AG09319 (cell line): ENCODE results near the gene PRKG1.
"Not testable (repeated sequence)": the region's sequence is repeated elsewhere in the genome, so short reads cannot be mapped to it uniquely, and the experiment has no call there.

ENCODE experiments used
- DNase-seq: peaks from one replicate; pipeline ENCODE4 v3.0.0-alpha.2; 2010; ENCODE audit warnings: low read depth; ENCODE audit errors: extremely low read depth
- TF ChIP-seq, protein P1 (sequence below): IDR thresholded peaks from 2 replicates; pipeline ENCODE4 v1.5.1; 2011; ENCODE audit warnings: low read depth, mild to moderate bottlenecking, inconsistent platforms, low read length, moderate library complexity

The PRKG1 gene

DNA sequence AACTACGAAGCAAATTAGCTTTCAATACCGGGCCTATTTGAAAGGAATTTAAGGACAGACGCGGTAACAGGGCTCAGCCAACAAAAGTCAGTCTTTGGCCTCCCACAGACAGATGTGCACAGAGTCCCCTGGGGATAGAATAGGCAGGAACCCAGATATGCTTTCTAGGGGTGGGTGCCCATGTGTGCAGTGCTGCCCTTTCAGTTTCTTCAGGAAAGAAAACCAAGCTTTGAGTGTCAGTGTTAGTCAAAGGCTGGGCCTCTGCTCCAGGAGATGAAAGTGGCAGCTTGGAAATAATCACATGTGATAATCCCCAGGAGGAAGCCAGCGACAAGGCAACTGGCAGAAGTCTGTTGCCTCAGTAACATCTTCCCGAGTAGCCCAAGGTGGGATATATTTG, 668.9 kb downstream of the PRKG1 start:
- TF ChIP-seq, protein P1, sequence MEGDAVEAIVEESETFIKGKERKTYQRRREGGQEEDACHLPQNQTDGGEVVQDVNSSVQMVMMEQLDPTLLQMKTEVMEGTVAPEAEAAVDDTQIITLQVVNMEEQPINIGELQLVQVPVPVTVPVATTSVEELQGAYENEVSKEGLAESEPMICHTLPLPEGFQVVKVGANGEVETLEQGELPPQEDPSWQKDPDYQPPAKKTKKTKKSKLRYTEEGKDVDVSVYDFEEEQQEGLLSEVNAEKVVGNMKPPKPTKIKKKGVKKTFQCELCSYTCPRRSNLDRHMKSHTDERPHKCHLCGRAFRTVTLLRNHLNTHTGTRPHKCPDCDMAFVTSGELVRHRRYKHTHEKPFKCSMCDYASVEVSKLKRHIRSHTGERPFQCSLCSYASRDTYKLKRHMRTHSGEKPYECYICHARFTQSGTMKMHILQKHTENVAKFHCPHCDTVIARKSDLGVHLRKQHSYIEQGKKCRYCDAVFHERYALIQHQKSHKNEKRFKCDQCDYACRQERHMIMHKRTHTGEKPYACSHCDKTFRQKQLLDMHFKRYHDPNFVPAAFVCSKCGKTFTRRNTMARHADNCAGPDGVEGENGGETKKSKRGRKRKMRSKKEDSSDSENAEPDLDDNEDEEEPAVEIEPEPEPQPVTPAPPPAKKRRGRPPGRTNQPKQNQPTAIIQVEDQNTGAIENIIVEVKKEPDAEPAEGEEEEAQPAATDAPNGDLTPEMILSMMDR, result no peak
- DNase-seq, result no peak

GRCh38 chr10:51744235-51745000, 670.1 kb downstream of the PRKG1 start:
- TF ChIP-seq, protein P1, result no peak
- no peak for DNase-seq

DNA sequence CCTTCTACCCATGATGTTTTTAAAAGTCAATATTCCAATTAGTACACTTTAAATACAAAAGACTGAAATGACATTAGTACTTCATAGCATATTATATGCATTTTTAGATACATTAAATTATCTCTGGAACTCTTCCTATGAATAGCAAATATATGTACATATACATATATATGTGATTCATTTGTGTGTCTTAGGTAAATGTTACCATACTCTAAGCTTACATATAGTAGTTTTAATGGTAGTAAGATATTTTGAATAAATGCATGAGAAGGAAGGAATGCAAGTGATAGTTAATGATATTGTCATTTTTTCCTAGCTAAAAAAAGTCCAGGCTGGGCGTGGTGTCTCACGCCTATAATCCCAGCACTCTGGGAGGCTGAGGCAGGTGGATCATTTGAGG, 671.1 kb downstream of the PRKG1 start:
- TF ChIP-seq, protein P1, result no peak

DNA sequence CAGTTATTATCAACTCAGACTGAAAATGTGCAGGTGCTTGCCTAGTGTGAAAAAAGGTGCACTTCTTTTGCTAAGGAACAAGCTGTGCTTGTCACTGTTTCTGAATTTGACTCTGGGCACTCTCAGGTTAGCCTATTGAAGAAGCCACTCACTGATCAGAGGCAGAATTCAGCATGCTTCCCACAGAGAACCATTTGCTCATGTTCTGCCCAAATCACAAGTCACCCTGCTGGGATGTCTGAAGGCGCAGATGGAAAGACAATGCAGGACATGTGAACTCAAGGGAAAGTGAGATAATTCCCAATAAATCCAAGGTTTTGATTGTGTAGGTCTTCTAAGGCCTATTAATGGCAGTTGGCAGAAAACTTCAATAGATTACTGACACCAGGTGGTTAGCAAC, 672.9 kb downstream of the PRKG1 start:
- TF ChIP-seq, protein P1, result no peak
- DNase-seq, result no peak

More for the DNA sequence above, 671.1 kb downstream of the PRKG1 start:
- DNase-seq, result no peak

DNA sequence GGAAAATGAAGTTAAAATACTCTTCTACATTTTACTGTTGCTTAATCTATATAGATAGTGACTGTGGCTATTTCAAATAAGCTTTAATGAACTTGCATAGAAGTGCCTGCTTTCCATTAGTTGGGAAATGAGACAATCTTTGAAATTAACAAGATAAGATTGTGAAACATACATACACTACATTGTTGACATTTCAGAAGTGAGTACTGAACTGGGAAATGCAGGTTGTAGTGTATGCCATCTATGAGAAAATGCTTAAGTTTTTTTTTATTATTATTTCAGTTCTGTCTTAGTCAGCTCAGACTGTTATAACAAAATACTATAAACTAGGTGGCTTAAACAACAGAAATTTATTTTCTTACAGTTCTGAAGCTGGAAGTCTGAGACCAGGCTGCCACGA, 674.7 kb downstream of the PRKG1 start:
- no peak for DNase-seq
- TF ChIP-seq, protein P1, result no peak

DNA sequence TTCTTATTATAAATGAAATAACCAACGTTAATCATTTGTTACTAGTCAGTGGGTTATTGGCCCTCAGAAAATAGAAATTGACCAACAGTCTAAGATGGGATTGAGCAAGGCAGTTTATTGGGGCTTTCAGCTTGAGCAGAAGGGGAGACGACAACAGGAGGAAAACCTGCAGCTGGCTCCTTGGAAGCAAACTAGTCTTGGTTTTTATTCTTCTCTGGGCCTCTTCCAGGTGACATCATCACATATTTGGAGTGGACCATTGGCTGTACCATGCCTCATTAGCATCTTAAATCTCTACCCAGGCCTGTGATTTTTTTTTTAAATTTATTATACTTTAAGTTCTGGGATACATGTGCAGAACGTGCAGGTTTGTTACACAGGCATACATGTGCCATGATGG, 684.1 kb downstream of the PRKG1 start:
- TF ChIP-seq, protein P1, result no peak
- no peak for DNase-seq

- DNase-seq, result not testable (repeated sequence)
Observed at GRCh38 chr10:51758838-51759237, 684.6 kb downstream of the PRKG1 start.
